Gastrocnemius medialis (tissue), 4 donors: Measurements from ENCODE around the gene RNF141.

ENCODE experiments used
- CTCF ChIP-seq, 5 experiments: fragments of 450-650 bp in 3 of 5; fragments of 200-600 bp in 2 of 5; sonication (generic) in 2 of 5; IDR thresholded peaks in 4 of 5; conservative IDR thresholded peaks in 1 of 5; 1 replicate in 4 of 5; 2 replicates in 1 of 5; pipeline ENCODE4 v1.5.1; 2016 to 2019; ENCODE audit warnings: antibody characterized with exemption in 5 of 5, mild to moderate bottlenecking in 3 of 5, moderate library complexity in 3 of 5
- POLR2A ChIP-seq, 2 donors: fragments of 450-650 bp; IDR thresholded peaks; one replicate each; pipeline ENCODE4 v1.6.1; 2017; ENCODE audit warnings: antibody characterized with exemption in 2 of 2, mild to moderate bottlenecking in 2 of 2, moderate library complexity in 2 of 2

- no peak for TF ChIP-seq CTCF (IDR thresholded peaks at IDR 0.05 in 4 of 5, conservative IDR thresholded peaks at IDR 0.05 in 1 of 5)
- TF ChIP-seq POLR2A (IDR thresholded peaks at IDR 0.05) = no peak
Observed at GRCh38 chr11:10565493-10565892, 24.5 kb upstream of the RNF141 start.
